ENCODE results near the gene HDAC7. TPM values are rescaled to one million over a fixed set of nuclear protein-coding genes. Genes with fewer than 3 reads are reported as not detected.

Gene HDAC7
- total RNA-seq, 2 donors from 2014 or later, result 39.5 to 67.7 TPM

DNA sequence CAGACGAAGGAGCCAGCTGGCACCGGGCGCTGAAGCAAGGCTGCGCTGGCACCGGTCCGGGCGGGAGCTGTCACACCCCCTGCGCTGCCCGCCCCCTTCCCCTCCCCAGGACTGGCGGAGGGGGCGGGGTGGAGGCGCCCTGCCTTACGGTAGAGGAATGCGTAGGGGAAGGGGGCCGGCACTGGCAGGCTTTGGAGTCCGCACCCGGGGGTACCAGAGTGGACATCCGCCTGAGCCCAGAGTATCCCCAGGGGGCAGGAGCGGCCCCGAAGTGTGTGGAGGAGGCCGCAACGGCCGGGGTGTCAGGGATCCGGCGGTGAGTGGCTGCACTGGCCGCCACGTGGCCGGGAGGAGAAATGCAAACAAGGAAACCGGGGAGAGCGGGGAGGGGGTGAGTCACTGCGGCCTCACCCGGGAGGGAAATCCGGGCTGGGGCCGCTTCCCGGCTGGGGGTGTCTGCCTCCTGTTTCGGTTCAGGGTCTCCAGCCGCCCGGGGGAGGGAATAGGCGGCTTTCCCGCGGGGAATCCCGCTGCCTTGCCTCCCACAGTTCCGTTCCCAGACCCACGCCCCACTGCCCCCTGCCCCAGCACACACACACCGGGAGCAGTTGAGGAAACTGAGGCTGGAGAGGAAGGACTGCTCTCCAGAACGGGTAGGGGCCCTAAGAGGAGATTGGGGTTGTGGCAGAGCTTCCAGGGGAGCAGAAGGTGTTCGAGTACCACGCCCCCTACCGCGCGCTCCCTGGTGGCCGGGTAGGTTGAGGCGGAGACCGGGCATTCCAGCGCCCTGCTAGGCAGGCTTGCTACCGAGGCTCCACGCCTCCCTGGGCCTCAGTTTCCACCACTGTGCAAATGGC lies 60.6 kb downstream of the HDAC7 start, which contains the start of gene RAPGEF3:
TSS of gene RAPGEF3 (minus strand) at position 47 of the 857 bp plus-strand sequence. CDS start 324 bp downstream, outside the sequence.
- H3K4me1 ChIP-seq (replicated peaks), result peaks cover 16% of the 10 kb centered on the region
- no peaks in the 10 kb centered on the region for H3K36me3 ChIP-seq
- H3K27me3 ChIP-seq (replicated peaks; ENCODE audit: insufficient read depth), result no peaks in the 10 kb centered on the region
- DNase-seq (ENCODE audit: low spot score), result peak; percentile 88
- H3K9me3 ChIP-seq, result no peaks in the 10 kb centered on the region
- TF ChIP-seq POLR2AphosphoS5 (IDR thresholded peaks at IDR 0.05) (peak; percentile 84), POLR2A (IDR thresholded peaks at IDR 0.05) (peak; percentile 21)
- TF ChIP-seq, protein P1, sequence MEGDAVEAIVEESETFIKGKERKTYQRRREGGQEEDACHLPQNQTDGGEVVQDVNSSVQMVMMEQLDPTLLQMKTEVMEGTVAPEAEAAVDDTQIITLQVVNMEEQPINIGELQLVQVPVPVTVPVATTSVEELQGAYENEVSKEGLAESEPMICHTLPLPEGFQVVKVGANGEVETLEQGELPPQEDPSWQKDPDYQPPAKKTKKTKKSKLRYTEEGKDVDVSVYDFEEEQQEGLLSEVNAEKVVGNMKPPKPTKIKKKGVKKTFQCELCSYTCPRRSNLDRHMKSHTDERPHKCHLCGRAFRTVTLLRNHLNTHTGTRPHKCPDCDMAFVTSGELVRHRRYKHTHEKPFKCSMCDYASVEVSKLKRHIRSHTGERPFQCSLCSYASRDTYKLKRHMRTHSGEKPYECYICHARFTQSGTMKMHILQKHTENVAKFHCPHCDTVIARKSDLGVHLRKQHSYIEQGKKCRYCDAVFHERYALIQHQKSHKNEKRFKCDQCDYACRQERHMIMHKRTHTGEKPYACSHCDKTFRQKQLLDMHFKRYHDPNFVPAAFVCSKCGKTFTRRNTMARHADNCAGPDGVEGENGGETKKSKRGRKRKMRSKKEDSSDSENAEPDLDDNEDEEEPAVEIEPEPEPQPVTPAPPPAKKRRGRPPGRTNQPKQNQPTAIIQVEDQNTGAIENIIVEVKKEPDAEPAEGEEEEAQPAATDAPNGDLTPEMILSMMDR (IDR thresholded peaks at IDR 0.05), result peak; percentile 31 to 57 (median 42)
- WGBS, result 1% methylated on average over 47 of the region's 57 CpGs
- intact Hi-C loops (cut with DNase I), result loop anchor here (5.0 kb wide), 1 partner anchor 42 kb away; no protein-coding TSS in a partner anchor
- peak within 1 kb of the TSS; percentile 76 to 78 for H3K27ac ChIP-seq
- peak within 1 kb of the TSS; percentile 51 to 60 for H3K4me3 ChIP-seq

DNA sequence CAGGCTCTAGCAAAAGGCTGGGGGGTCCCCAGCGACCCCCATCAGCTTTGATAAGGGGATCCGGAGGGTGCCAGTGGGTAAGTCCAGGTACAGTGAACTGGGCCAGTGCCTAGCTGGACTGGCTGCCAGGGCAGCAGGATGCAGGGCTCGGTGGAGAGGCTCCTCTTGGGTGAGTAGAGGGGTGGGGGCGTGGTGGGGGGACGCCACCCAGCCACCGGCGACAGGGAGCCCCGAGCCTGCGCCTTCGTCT lies 61.2 kb downstream of the HDAC7 start:
- H3K4me1 ChIP-seq (replicated peaks), result peaks cover 22% of the 10 kb centered on the region
- TF ChIP-seq POLR2A (IDR thresholded peaks at IDR 0.05), result no peak
- H3K27me3 ChIP-seq (replicated peaks; ENCODE audit: insufficient read depth), result no peaks in the 10 kb centered on the region
- peak overlapping the region; percentile 51 to 60 for H3K4me3 ChIP-seq
- H3K9me3 ChIP-seq, result no peaks in the 10 kb centered on the region
- DNase-seq (ENCODE audit: low spot score), result no peak
- H3K36me3 ChIP-seq, result no peaks in the 10 kb centered on the region
- peak overlapping the region; percentile 76 to 78 for H3K27ac ChIP-seq
- intact Hi-C loops (cut with DNase I), result loop anchor here (5.0 kb wide), 1 partner anchor 41 kb away; no protein-coding TSS in a partner anchor
- WGBS, result 1% methylated on average over 7 of the region's 10 CpGs

DNA sequence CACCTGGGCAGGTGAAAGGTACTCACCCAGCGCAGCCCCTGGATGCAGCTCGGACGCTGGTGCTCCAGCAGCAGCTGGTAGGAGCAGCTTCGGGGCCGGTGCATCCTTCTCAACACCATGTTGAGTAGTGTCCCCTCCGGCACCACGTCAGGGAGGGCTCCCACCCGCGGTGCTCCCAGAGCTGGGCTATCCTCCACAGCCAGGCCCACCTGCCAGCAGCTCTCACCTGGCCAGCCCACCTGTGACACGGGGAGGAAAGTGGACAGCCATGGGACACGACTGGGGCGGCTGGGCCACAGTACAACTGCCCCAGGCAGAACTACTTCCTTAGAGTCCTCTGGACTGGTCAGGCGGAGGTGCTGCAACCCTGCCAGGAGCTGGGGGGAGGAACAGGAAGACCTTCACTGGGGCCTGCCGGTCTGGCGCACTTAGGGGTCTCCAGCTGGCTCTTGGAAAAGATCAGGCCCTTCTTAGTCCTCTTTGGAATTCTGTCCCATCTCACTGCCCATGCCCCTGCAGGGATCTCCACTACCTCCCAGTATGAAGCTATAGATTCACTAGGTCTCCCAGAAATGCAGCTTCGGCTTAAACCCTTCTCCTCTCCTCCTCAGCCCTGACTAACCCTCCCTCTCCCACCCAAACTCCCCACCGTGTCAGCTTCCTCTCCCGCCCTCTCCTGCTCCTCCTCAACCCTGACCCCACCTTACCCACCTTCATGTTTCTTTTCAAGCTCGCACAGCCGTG lies 61.7 kb downstream of the HDAC7 start:
- peak overlapping the region; percentile 51 to 60 for H3K4me3 ChIP-seq
- DNase-seq (ENCODE audit: low spot score), result no peak
- peak overlapping the region; percentile 76 to 78 for H3K27ac ChIP-seq
- no peaks in the 10 kb centered on the region for H3K27me3 ChIP-seq (replicated peaks; ENCODE audit: insufficient read depth)
- 22% methylated on average over 9 of the region's 20 CpGs for WGBS
- no peaks in the 10 kb centered on the region for H3K36me3 ChIP-seq
- TF ChIP-seq POLR2A (IDR thresholded peaks at IDR 0.05) (no peak), POLR2AphosphoS5 (IDR thresholded peaks at IDR 0.05) (no peak)
- TF ChIP-seq, protein P1 (IDR thresholded peaks at IDR 0.05), result no peak
- peaks cover 26% of the 10 kb centered on the region for H3K4me1 ChIP-seq (replicated peaks)
- H3K9me3 ChIP-seq, result no peaks in the 10 kb centered on the region
- intact Hi-C loops (cut with DNase I), result loop anchor here (1.0 to 5.0 kb wide), 2 partner anchors 16 to 41 kb away; no protein-coding TSS in a partner anchor

DNA sequence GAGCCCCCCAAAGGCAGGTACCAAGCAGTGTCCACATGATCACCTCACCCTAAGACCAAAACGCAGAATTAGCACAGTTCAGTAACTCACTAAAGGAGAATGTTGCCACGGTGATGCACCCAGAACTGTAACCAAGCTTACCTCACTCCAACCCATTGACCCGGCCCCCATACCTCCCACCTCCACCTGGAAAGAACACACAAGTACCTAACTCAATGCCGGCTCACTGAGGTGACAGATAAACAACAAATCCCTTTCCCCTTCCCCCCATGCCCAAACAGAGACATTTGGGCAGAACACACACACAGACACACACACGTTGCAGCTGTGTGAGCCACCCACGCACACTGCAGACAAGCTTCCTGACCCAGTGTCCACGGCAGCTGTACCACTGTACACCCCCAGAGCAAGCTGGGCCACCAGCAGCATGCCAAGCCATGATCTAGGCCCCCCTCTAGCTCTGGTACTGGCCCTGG lies 62.3 kb downstream of the HDAC7 start:
- Histone ChIP-seq H3K27ac (peak overlapping the region; percentile 76 to 78), H3K36me3 (no peaks in the 10 kb centered on the region), H3K4me1 (replicated peaks) (peaks cover 28% of the 10 kb centered on the region), H3K4me3 (peak overlapping the region; percentile 51 to 60), H3K9me3 (no peaks in the 10 kb centered on the region), H3K27me3 (replicated peaks; ENCODE audit: insufficient read depth) (no peaks in the 10 kb centered on the region)
- WGBS, result 53% methylated on average over 7 of the region's 7 CpGs
- DNase-seq (ENCODE audit: low spot score), result no peak
- intact Hi-C loops (cut with DNase I), result loop anchor here (1.0 to 5.0 kb wide), 2 partner anchors 17 to 40 kb away; no protein-coding TSS in a partner anchor
- TF ChIP-seq POLR2AphosphoS5 (IDR thresholded peaks at IDR 0.05), result no peak
- TF ChIP-seq, protein P1 (IDR thresholded peaks at IDR 0.05), result no peak
- TF ChIP-seq POLR2A (IDR thresholded peaks at IDR 0.05), result no peak

All from prostate gland (tissue), 2 donors.